NCI-H510A treated with DMSO at 0.1 percent for 48 hours (cell line): ENCODE measurements around the gene CCDC17.

Experiments used
- DNase-seq: peaks from one replicate; lab custom pipeline; 2025; lab: John Stamatoyannopoulos, UW

The CCDC17 gene

GRCh38 chr1:45583666-45584350 is 40.0 kb downstream of the CCDC17 start, which contains the start of gene NASP:
NASP (plus strand) TSS chr1:45584041; CDS start chr1:45584147, 106 bp downstream.
- DNase-seq: peak; percentile 84

DNA sequence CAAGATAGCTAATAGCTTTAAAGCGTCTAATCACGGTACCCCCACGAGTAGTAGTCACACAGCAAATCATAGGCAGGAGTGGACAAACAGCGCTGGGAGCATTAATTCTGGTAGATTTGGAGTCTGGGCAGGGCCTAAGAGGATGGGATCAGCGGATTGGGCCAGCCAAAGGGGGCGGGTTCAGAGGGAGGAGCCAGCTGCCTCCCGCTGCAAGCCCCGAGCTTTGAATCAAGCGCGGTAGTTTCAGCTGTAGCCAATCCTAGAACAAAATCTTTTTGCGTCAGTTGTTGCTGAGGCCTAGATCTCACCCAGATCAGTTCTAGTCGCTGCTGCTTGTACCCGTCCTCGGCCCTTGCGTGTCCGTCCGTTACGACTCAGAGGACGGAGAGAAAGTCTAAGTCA is 40.6 kb downstream of the CCDC17 start:
- peak; percentile 97 for DNase-seq

DNA sequence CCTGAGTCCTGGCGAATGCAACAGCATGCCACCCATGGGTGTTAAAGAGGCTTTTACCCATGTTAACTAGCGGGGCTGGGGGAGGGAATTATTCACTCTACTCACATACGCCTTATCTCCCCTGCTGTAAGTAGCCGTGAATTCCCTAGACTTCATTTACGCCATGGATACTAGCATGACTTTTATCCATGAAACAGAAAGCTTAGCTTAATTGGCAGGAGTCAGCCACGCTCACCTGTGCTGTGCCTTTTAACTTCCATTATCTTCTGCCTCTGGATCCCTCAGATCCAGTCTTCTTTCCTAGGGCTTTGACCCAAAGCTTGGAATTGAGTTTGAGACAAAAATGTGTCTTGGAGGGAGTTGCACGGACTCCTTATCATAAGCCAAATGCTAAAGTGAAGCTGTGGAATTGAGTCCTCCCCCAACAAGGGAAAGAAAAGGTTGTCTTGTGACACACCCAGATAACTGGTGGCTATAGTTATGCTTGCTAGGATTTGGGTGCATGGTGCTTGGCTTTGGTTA is 49.7 kb downstream of the CCDC17 start:
- DNase-seq: no peak

DNA sequence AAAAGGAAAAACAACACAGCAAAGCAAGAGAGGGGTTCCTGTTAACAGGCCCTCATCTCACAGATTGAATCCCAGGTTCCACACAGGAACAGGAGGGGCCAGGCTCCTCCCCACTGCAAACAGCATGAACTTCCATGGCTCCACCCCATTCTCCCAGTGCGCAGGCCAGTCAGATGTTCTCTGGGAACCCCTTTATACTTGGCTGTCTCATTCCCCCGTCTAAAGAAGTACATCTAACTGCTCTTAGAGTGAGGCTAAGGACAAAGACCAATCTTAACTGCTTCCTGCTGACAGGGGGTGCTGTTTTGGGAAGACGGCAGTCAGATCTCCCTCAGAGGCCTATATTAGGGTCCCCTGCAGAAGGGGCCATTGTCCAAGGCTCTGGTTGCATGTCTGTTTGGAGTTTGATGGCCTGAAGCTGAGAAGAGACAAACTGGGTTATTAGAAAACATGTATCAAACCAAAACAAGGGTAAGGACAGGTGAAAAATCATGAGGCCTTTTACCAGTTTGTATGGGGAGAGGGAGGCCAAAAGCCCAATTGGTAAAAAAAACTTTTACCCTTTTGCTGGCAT is 50.5 kb downstream of the CCDC17 start:
- no peak for DNase-seq

- DNase-seq: no peak
Observed at GRCh38 chr1:45570631-45571030, 53.2 kb downstream of the CCDC17 start.
